ENCODE results near the gene TMEM150C.

DNA sequence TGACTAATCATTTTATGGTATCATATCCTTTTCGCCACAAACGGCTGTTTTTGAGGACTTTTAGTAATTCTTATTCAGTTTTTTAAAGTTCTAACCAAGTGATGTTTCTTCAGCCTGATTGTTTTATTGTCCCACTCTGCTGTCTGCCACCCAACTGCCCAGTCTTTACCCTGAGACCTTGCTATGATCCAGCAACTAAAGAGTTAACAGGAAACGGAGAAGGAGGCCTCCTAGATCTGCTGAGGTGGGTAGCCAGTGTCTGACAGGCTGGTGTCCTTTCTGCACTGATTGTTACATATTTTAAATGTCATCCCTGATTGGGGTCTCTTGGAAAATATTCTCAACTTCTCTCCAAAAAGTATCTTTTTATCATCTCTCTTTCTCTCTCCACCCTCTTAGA is 7.9 kb upstream of the TMEM150C start:
- TF ChIP-seq POLR2AphosphoS5 (IDR thresholded peaks at IDR 0.05; ENCODE audit: low read depth, low read length): no peak
- TF ChIP-seq TAF1 (IDR thresholded peaks at IDR 0.05; ENCODE audit: borderline replicate concordance, insufficient read depth, low read length): no peak
- TF ChIP-seq, protein P1, sequence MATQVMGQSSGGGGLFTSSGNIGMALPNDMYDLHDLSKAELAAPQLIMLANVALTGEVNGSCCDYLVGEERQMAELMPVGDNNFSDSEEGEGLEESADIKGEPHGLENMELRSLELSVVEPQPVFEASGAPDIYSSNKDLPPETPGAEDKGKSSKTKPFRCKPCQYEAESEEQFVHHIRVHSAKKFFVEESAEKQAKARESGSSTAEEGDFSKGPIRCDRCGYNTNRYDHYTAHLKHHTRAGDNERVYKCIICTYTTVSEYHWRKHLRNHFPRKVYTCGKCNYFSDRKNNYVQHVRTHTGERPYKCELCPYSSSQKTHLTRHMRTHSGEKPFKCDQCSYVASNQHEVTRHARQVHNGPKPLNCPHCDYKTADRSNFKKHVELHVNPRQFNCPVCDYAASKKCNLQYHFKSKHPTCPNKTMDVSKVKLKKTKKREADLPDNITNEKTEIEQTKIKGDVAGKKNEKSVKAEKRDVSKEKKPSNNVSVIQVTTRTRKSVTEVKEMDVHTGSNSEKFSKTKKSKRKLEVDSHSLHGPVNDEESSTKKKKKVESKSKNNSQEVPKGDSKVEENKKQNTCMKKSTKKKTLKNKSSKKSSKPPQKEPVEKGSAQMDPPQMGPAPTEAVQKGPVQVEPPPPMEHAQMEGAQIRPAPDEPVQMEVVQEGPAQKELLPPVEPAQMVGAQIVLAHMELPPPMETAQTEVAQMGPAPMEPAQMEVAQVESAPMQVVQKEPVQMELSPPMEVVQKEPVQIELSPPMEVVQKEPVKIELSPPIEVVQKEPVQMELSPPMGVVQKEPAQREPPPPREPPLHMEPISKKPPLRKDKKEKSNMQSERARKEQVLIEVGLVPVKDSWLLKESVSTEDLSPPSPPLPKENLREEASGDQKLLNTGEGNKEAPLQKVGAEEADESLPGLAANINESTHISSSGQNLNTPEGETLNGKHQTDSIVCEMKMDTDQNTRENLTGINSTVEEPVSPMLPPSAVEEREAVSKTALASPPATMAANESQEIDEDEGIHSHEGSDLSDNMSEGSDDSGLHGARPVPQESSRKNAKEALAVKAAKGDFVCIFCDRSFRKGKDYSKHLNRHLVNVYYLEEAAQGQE (IDR thresholded peaks at IDR 0.05; ENCODE audit: insufficient read depth in 1 of 2, low read depth in 2 of 2, low read length in 2 of 2): no peak
